HEK293T (cell line): ENCODE measurements around the gene COL23A1.

Experiments used
- ARNT ChIP-seq: fragments of 450-650 bp; IDR thresholded peaks from 2 replicates; pipeline ENCODE4 v1.6.1; 2017; ENCODE audit warnings: mild to moderate bottlenecking
- BHLHE40 ChIP-seq: fragments of 450-650 bp; IDR thresholded peaks from 2 replicates; pipeline ENCODE4 v1.6.1; 2016; ENCODE audit warnings: mild to moderate bottlenecking, moderate library complexity, borderline replicate concordance
- FOXA1 ChIP-seq: fragments of 450-650 bp; IDR thresholded peaks from 2 replicates; pipeline ENCODE4 v1.6.1; 2016; ENCODE audit warnings: mild to moderate bottlenecking
- FOXM1 ChIP-seq: fragments of 450-650 bp; IDR thresholded peaks from 2 replicates; pipeline ENCODE4 v1.6.1; 2017; ENCODE audit warnings: mild to moderate bottlenecking, borderline replicate concordance
- SP1 ChIP-seq: fragments of 450-650 bp; IDR thresholded peaks from 2 replicates; pipeline ENCODE4 v1.6.1; 2017
- TARDBP ChIP-seq: fragments of 450-650 bp; IDR thresholded peaks from 2 replicates; pipeline ENCODE4 v1.6.1; 2016
- ZNF384 ChIP-seq: fragments of 450-650 bp; IDR thresholded peaks from 2 replicates; pipeline ENCODE4 v1.6.1; 2016

DNA sequence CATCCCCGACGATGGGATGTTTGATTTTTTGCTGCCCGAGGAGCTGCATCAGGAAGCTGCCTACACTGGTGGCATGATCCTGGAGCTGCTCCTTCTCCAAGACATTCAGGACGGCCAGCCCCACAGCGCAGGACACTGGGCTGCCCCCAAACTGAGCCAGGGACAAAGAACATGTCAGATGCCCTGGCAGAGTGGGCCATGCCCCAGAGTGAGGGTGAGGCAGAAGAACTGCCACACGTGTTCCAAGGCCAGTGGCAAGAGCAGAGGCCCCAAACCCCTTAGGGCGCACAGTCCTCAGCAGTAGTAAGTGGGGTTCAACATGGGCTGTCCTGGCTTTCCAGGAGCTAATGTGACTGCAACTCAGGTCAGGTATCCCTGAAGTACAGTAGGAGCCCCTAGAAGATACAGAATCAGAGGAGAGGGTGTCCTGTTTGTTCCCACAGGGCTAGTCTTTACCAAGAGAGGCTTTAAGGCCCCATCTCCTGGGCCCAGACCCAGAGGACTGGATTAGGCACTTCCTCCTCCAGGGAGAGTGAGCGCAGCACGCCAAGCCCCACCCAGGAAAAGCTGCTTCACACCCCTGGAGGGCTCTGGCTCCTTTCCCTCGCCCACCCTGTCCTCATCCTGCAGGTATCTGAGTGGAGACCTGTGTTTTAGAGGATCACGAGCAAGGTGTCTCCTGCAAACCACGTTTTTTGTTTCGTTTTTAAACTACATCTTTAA lies 374.8 kb downstream of the COL23A1 start:
- TF ChIP-seq ARNT (no peak), ZNF384 (no peak), FOXA1 (no peak), FOXM1 (no peak), BHLHE40 (no peak), TARDBP (no peak), SP1 (no peak)
